GM12873 (cell line): ENCODE results near the gene KBTBD4.

Source experiments
- TF ChIP-seq, protein P1 (sequence below): IDR thresholded peaks from 2 replicates; pipeline ENCODE4 v1.5.1; 2012; ENCODE audit warnings: low read depth, mild to moderate bottlenecking, moderate library complexity, low read length, control low read depth; ENCODE audit not compliant: insufficient read depth; ENCODE audit errors: missing control alignments

Gene KBTBD4

DNA sequence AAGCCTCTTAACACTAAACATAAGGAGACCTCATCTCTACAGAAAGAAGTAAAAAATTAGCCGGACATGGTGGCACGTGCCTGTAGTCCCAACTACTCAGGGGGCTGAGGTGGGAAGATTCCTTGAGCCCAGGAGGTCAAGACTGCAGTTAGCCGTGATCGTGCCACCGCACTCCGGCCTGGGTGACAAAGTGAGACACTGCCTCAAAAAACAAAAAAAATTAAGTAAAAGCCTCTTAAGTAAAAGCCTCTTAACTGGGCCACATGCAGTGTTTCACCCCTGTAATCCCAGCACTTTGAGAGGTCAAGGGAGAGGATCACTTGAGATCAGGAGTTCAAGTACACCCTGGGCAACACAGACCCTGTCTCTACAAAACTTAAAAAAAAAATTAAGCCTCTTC is 51.6 kb downstream of the KBTBD4 start:
- TF ChIP-seq, protein P1, sequence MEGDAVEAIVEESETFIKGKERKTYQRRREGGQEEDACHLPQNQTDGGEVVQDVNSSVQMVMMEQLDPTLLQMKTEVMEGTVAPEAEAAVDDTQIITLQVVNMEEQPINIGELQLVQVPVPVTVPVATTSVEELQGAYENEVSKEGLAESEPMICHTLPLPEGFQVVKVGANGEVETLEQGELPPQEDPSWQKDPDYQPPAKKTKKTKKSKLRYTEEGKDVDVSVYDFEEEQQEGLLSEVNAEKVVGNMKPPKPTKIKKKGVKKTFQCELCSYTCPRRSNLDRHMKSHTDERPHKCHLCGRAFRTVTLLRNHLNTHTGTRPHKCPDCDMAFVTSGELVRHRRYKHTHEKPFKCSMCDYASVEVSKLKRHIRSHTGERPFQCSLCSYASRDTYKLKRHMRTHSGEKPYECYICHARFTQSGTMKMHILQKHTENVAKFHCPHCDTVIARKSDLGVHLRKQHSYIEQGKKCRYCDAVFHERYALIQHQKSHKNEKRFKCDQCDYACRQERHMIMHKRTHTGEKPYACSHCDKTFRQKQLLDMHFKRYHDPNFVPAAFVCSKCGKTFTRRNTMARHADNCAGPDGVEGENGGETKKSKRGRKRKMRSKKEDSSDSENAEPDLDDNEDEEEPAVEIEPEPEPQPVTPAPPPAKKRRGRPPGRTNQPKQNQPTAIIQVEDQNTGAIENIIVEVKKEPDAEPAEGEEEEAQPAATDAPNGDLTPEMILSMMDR = no peak

GRCh38 chr11:47524291-47524874 is 54.4 kb downstream of the KBTBD4 start:
- TF ChIP-seq, protein P1 = no peak

GRCh38 chr11:47523490-47524225 is 55.1 kb downstream of the KBTBD4 start:
- TF ChIP-seq, protein P1 = no peak
